ENCODE results near the gene TCEAL4. TPM values are rescaled to one million over a fixed set of nuclear protein-coding genes. Genes with fewer than 3 reads are reported as not detected.

The TCEAL4 gene
- total RNA-seq, 1 donor, result 45.6 TPM

GRCh38 chrX:103615781-103616371, 30.6 kb downstream of the TCEAL4 start:
- Histone ChIP-seq H2AFZ (ENCODE audit: low read length) (no peak overlapping the region), H3K4me1 (ENCODE audit: insufficient read depth, low read length) (peaks cover 5% of the 10 kb centered on the region), H3K9me3 (ENCODE audit: low read depth, low read length) (no peaks in the 10 kb centered on the region), H3K79me2 (ENCODE audit: insufficient read depth, low read length) (no peaks in the 10 kb centered on the region), H3K4me3 (ENCODE audit: insufficient read depth, low read length) (no peak overlapping the region), H3K27ac (ENCODE audit: low read depth, low read length) (no peak overlapping the region), H4K20me1 (ENCODE audit: insufficient read depth, low read length) (no peaks in the 10 kb centered on the region), H3K4me2 (ENCODE audit: insufficient read depth, low read length) (no peak overlapping the region), H3K27me3 (ENCODE audit: insufficient read depth, low read length) (peaks cover 5% of the 10 kb centered on the region), H3K36me3 (ENCODE audit: insufficient read depth, low read length) (no peaks in the 10 kb centered on the region)
- DNase-seq (ENCODE audit: insufficient read length, low spot score, missing footprints), result no peak
- no peak for TF ChIP-seq CTCF (IDR thresholded peaks at IDR 0.05; ENCODE audit: extremely low read depth, low read depth, low read length)

DNA sequence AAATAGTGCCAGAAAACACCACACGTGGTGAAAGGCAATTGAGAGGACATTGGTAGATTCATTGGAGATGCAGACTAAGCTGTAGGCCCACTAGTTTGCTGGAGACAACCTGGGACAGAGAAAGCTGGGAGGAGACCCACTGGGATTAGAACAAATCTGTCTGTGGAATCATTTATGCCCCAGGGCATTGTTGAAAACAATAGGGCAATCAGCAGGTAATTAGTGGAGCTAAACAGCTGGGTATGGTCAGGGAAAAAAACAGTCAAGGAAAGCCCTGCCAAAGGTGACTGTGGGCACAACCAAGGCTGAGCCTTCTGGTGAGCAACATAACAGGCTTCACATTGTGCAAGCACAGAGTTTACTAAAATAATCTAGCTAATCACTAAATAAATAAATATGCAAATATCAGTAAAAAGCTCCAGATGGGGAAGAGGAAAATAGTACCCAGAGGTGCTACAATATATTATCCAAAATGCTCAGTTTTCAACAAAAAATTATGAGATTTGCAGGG, 31.4 kb downstream of the TCEAL4 start:
- no peak overlapping the region for H3K4me2 ChIP-seq (ENCODE audit: insufficient read depth, low read length)
- no peaks in the 10 kb centered on the region for H3K36me3 ChIP-seq (ENCODE audit: insufficient read depth, low read length)
- no peaks in the 10 kb centered on the region for H3K9me3 ChIP-seq (ENCODE audit: low read depth, low read length)
- TF ChIP-seq CTCF (IDR thresholded peaks at IDR 0.05; ENCODE audit: extremely low read depth, low read depth, low read length), result no peak
- no peak for DNase-seq (ENCODE audit: insufficient read length, low spot score, missing footprints)
- no peak overlapping the region for H3K27ac ChIP-seq (ENCODE audit: low read depth, low read length)
- H3K4me3 ChIP-seq (ENCODE audit: insufficient read depth, low read length), result no peak overlapping the region
- H3K4me1 ChIP-seq (ENCODE audit: insufficient read depth, low read length), result peaks cover 5% of the 10 kb centered on the region
- peaks cover 3% of the 10 kb centered on the region for H3K27me3 ChIP-seq (ENCODE audit: insufficient read depth, low read length)
- no peaks in the 10 kb centered on the region for H3K79me2 ChIP-seq (ENCODE audit: insufficient read depth, low read length)
- H2AFZ ChIP-seq (ENCODE audit: low read length), result no peak overlapping the region
- no peaks in the 10 kb centered on the region for H4K20me1 ChIP-seq (ENCODE audit: insufficient read depth, low read length)

GRCh38 chrX:103624111-103624510, 38.8 kb downstream of the TCEAL4 start:
- Histone ChIP-seq H3K27ac (ENCODE audit: low read depth, low read length) (no peak overlapping the region), H4K20me1 (ENCODE audit: insufficient read depth, low read length) (no peaks in the 10 kb centered on the region), H3K4me3 (ENCODE audit: insufficient read depth, low read length) (no peak overlapping the region), H3K79me2 (ENCODE audit: insufficient read depth, low read length) (peaks cover 18% of the 10 kb centered on the region), H3K9me3 (ENCODE audit: low read depth, low read length) (no peaks in the 10 kb centered on the region), H3K4me1 (ENCODE audit: insufficient read depth, low read length) (peaks cover 3% of the 10 kb centered on the region), H3K4me2 (ENCODE audit: insufficient read depth, low read length) (no peak overlapping the region), H3K36me3 (ENCODE audit: insufficient read depth, low read length) (no peaks in the 10 kb centered on the region), H3K27me3 (ENCODE audit: insufficient read depth, low read length) (peaks cover 8% of the 10 kb centered on the region), H2AFZ (ENCODE audit: low read length) (no peak overlapping the region)
- no peak for DNase-seq (ENCODE audit: insufficient read length, low spot score, missing footprints)
- TF ChIP-seq CTCF (IDR thresholded peaks at IDR 0.05; ENCODE audit: extremely low read depth, low read depth, low read length), result no peak

DNA sequence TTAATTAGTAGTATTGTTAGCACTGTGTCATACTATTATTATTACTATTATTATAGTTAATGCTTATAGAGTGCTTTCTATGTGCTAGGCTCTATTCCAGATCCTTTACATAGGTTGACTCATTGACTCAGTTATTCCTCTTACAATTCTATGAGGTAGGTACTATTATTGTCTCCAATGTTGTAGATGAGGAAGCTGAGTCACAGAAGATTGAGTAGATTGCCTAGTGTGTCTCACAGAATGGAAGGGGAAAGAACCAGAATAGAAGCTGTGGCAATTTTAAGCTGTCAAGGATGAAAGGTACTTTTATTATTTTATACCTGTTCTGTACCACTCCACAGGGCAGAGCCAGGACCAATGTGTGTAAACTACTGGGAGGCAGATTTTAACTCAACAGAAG, 41.5 kb downstream of the TCEAL4 start:
- DNase-seq (ENCODE audit: insufficient read length, low spot score, missing footprints), result no peak
- H3K4me2 ChIP-seq (ENCODE audit: insufficient read depth, low read length), result no peak overlapping the region
- H3K27ac ChIP-seq (ENCODE audit: low read depth, low read length), result no peak overlapping the region

More for the DNA sequence above, 41.5 kb downstream of the TCEAL4 start:
- Histone ChIP-seq H3K4me3 (ENCODE audit: insufficient read depth, low read length) (no peak overlapping the region), H3K27me3 (ENCODE audit: insufficient read depth, low read length) (peaks cover 13% of the 10 kb centered on the region), H2AFZ (ENCODE audit: low read length) (no peak overlapping the region), H3K4me1 (ENCODE audit: insufficient read depth, low read length) (peaks cover 3% of the 10 kb centered on the region), H3K9me3 (ENCODE audit: low read depth, low read length) (no peaks in the 10 kb centered on the region), H3K36me3 (ENCODE audit: insufficient read depth, low read length) (no peaks in the 10 kb centered on the region), H4K20me1 (ENCODE audit: insufficient read depth, low read length) (no peaks in the 10 kb centered on the region), H3K79me2 (ENCODE audit: insufficient read depth, low read length) (peaks cover 18% of the 10 kb centered on the region)
- no peak for TF ChIP-seq CTCF (IDR thresholded peaks at IDR 0.05; ENCODE audit: extremely low read depth, low read depth, low read length)
